C1 segment of cervical spinal cord (tissue), 14 donors: ENCODE data around the gene CD164.
"Not testable (repeated sequence)": the region's sequence is repeated elsewhere in the genome, so short reads cannot be mapped to it uniquely, and the experiment has no call there.

Experiments
- DNase-seq, 14 donors: peaks; one replicate each; lab custom pipeline; 2025; lab: John Stamatoyannopoulos, UW

CD164 gene

GRCh38 chr6:109374326-109374892 lies 7.9 kb downstream of the CD164 start:
- no peak for DNase-seq

DNA sequence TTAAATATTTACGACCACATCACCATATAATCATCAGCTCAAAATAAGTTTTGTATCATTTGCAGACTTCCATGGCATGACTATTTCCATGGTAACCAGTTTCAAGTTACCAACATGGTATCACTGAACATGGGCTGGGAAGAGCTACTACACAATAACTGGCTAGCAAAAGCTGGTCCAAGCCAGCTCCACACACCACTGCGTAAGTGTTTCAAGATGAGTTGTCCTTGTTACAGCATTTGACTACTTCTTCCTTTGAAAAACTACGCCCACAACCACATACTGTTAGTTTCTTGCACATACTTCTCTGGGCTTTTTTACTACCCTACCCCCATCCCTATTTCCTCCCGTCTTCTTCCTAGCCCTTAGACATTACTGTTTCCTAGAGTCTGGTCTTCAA lies 8.5 kb downstream of the CD164 start:
- DNase-seq = no peak

DNA sequence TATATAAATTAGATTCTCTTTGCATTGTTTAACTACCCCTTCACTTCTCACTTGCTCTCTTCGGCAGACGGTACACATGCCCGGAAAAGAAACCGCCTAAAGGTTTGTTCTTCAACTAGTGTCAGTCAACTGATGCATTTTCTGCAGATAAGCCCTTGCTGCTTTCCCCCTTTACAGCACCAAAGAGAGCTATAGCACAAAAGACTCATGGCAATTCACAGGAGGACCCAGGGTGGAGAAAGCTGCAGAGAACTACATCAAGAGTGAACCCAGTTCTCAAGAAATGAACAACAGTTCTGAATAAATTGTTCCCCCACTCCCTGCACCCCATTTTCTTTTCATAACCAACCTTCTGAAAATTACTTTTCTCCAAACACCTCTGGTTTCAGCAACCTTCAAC lies 8.9 kb downstream of the CD164 start:
- no peak for DNase-seq

- no peak for DNase-seq
Observed at GRCh38 chr6:109372130-109372529, 10.1 kb downstream of the CD164 start.

GRCh38 chr6:109370792-109371191 lies 11.5 kb downstream of the CD164 start:
- no peak for DNase-seq

DNA sequence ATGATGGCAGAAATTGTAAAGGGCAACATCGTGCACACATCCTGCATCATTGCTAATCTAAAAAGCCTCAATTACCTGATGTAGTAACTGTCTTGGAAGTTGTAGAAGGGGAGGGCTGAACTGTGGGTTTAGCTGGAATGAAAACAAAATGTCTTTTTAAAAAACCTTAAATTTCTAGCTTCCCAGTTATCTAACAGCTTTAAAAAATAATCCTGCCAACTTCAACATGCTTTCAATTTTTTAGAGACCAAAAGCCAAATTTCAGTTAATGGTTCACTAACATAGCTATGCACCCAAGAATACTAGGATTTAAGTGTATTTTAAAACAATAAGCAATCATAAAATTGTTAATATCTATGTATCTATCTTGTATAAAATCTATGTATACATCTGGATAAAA lies 11.9 kb downstream of the CD164 start:
- DNase-seq = no peak

- no peak for DNase-seq
Observed at GRCh38 chr6:109369728-109370127, 12.5 kb downstream of the CD164 start.

GRCh38 chr6:109364382-109365078 lies 17.7 kb downstream of the CD164 start:
- not testable (repeated sequence) for DNase-seq

DNA sequence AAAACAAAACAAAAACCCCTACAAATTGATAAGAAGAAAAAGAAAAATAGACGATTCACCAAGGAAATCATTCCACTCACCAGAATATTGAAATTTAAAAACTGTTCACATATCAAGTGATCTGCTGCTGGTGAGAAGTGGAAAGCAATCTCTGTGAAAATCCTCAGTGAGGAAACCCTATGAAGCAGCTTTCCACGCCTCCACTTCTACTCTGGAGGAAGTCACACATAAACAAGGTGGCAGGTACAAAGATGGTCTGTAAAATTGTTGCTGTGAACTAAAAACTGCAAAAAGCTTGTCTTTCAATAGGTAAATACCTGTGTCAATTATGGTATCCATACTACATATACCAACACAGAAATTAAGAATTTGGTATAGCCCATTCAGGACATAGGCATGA lies 18.5 kb downstream of the CD164 start:
- DNase-seq = no peak

DNA sequence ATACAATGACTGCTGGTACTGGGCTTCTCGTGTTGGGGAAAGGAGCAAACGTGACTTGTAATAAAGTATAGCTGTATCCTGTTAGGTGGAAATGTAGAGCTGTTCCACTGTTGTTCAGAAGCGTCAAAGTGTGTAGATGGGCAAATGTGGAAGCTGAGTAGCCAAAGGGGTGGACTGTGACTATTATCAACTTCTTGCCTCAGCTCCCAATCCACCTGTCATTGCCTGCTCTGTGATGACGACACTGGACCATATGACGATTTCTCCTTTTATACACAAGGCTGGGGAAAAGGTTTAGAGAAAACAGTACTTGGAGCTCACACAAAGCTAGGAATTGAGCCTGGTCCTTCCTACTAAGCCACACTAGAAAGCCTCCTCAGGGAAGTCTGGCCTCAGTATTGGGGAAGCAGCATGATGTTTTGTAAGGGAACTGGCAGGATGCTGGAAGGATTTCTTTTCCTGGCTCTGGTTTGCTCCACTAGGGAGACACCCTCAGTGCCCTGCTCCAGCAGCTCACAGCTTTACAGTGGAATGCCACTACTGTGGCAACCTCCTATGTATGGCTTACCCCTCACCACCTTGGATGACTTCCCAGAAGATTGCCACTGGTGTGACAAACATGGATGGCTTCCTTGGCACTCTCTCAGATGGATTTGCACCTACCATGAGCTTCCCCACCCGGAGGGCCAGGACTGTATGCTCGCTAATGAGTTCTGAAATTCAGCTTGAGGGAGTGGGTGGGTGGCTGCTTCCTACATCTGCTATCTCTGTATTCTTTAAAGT lies 20.0 kb downstream of the CD164 start:
- no peak for DNase-seq

DNA sequence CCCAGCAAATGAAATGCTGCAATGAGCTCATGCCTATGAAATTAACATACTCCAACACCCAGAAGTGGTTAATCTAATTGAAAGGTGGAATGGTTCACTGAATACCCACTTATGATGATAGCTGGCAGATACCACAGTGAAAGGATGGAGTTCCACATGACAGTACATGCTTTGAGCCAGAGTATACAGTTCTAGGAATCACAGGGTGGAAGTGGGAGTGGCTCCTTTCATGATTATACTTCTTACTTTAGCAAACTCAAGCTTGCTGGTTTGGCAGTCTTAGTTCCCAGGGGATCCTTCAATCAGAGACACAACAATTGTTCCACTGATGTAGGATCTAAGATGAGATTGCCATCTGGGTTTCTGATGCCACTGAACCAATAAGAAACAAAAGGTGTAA lies 21.5 kb downstream of the CD164 start:
- DNase-seq = no peak

GRCh38 chr6:109360281-109360680 lies 22.0 kb downstream of the CD164 start:
- DNase-seq = no peak

- DNase-seq = no peak
Observed at GRCh38 chr6:109359248-109359647, 23.0 kb downstream of the CD164 start.

DNA sequence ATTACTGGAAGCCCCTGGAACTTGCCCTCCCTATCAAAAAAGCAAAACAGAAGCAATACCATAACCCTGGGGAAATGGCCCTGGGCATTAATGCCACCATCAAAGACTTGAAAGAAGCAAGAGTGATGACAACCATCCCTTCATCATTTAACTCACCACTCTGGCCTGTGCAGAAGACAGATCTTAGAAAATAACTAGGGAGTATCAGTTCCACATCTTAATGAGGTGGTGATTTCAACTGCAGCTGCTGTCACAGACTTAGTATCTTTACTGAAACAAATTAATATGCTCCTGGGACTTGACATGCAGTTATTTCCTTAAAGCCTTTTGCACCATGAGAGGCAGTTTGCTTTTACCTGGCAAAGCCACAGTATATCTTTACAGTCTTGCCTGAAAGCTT lies 24.1 kb downstream of the CD164 start:
- DNase-seq = no peak

DNA sequence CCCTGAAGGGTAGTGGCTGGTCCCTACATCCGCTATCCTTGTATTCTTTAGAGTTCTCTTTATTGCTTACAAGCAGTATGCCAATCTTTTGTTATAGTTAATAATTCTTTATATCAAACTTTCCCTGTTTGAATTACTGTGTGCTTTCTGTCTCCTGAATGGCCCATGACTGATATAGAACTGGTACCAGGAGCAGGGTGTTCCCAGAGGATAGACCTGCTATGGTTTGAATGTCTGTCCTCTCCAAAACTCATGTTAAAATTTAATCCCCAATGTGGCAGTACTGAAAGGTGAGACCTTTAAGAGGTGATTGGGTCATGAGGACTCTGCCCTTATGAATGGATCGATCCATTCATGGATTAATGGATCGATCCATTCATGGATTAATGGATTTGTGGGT lies 26.0 kb downstream of the CD164 start:
- DNase-seq = no peak

GRCh38 chr6:109351231-109352130 lies 30.8 kb downstream of the CD164 start:
- no peak for DNase-seq

- no peak for DNase-seq
Observed at GRCh38 chr6:109349419-109349987, 32.8 kb downstream of the CD164 start.

DNA sequence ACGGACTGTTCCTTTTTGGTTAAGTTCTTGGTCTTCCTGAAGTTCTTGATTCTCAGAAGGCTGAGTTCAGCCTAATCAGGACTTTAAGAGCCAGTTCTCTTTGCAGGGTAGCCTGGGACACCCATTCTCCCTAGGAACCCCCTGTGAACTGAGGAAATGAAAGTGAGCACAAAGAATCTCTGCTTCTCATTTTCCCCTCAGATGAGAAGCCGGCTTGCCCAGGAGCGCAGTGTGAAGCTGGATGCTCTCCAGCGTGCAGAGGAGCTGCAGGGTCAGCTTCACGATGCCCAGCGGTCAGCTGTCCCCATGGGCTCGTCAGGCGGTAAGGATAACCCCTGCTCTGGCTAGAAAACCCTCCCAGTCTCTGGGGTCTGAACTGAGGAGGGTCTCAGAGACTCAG lies 34.0 kb downstream of the CD164 start:
- DNase-seq = peak in 1 of 14 donors; percentile 6

DNA sequence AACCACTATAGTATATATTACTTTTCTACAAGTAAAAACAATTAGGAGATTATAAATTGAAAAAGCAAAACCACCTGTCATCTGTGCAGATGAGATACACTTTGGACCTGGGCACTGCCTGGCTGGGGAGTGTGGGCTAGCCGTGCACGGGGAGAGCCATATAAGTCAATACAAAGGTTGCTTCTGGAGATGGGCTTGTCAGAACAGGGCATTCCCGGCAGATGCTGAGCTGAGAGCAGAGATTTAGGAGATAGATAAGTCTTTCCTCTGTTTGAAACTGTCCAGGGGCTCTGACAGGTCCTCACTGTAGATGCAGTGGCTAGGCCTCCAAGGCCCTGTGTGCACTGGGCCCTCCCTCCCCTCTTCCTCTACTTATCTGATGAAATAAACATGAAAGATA lies 34.5 kb downstream of the CD164 start:
- DNase-seq = no peak

DNA sequence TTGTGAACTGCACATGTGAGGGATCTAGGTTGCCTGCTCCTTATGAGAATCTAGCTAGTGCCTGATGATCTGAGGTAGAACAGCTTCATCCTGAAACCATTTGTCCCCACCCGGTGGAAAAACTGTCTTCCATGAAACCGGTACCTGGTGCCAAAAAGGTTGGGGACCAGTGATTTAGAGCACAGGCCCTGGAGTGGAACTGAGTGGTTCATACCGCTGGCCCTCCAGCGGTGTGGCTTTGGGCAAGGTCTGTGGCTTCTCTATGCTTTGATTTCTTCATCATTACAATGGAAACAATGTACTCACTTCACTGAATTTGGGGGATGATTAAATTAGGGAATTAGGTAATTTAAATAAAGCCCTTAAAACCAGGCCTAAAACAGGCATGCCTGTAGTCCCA lies 36.3 kb downstream of the CD164 start:
- DNase-seq = no peak

- no peak for DNase-seq
Observed at GRCh38 chr6:109344226-109344625, 38.0 kb downstream of the CD164 start.

- no peak for DNase-seq
Observed at GRCh38 chr6:109343518-109343917, 38.7 kb downstream of the CD164 start.
